Heart left ventricle (tissue), 16 donors: ENCODE measurements around the gene C5AR1. TPM values are rescaled to one million over a fixed set of nuclear protein-coding genes. Genes with fewer than 3 reads are reported as not detected.

Experiments
- ATAC-seq, 4 donors: fragments of 200-7000 bp; cut with Tn5 transposase; one replicate each; pipeline ENCODE4 v1.9.1; 2020 to 2022; ENCODE audit warnings: moderate library complexity in 4 of 4, mild to moderate bottlenecking in 3 of 4, moderate number of reproducible peaks in 1 of 4
- DNase-seq, 5 donors: peaks; one replicate each; pipeline ENCODE4 v3.0.0-alpha.2; 2020
- H3K27ac ChIP-seq, 12 donors: fragments of 200-600 bp; sonication (generic) in 4 of 12; one replicate each; pipeline versions ENCODE4 v1.5.0 to v1.8.0; 2016 to 2022; ENCODE audit warnings: mild to moderate bottlenecking in 2 of 12
- H3K27me3 ChIP-seq, 9 donors: fragments of 200-600 bp; sonication (generic) in 2 of 9; one replicate each; pipeline versions ENCODE4 v1.5.1 to v1.8.0; 2016 to 2022; ENCODE audit warnings: mild to moderate bottlenecking in 3 of 9
- H3K36me3 ChIP-seq, 9 donors: fragments of 200-600 bp; sonication (generic) in 2 of 9; one replicate each; pipeline versions ENCODE4 v1.5.0 to v1.8.0; 2018 to 2022; ENCODE audit warnings: mild to moderate bottlenecking in 2 of 9
- H3K4me1 ChIP-seq, 12 donors: fragments of 200-600 bp; sonication (generic) in 4 of 12; one replicate each; pipeline versions ENCODE4 v1.5.0 to v1.8.0; 2016 to 2022; ENCODE audit warnings: mild to moderate bottlenecking in 3 of 12
- H3K4me3 ChIP-seq, 12 donors: fragments of 200-600 bp; sonication (generic) in 4 of 12; one replicate each; pipeline versions ENCODE4 v1.5.0 to v1.8.0; 2017 to 2022; ENCODE audit warnings: mild to moderate bottlenecking in 9 of 12, moderate library complexity in 4 of 12
- H3K9me3 ChIP-seq, 12 donors: fragments of 200-600 bp; sonication (generic) in 4 of 12; one replicate each; pipeline versions ENCODE4 v1.5.0 to v1.8.0; 2016 to 2022; ENCODE audit warnings: mild to moderate bottlenecking in 1 of 12
- CTCF ChIP-seq, 12 donors: fragments of 200-600 bp; sonication (generic) in 4 of 12; IDR thresholded peaks; one replicate each; pipeline versions ENCODE4 v1.5.0 to v1.8.0; 2018 to 2022; ENCODE audit warnings: antibody characterized with exemption in 12 of 12, mild to moderate bottlenecking in 5 of 12
- POLR2A ChIP-seq, 2 donors: fragments of 450-650 bp; IDR thresholded peaks; one replicate each; pipeline ENCODE4 v1.6.1; 2017; ENCODE audit warnings: antibody characterized with exemption in 2 of 2, mild to moderate bottlenecking in 2 of 2, moderate library complexity in 2 of 2
- whole genome bisulfite sequencing, 4 donors: extraction: QIAGEN DNeasy Blood & Tissue Kit in 2 of 4; methylation state at CpG; one replicate each; pipeline versions ENCODE4 v1.1.5 to v1.1.7; 2013 to 2018; 5-methylcytosine and 5-hydroxymethylcytosine counted together
- intact Hi-C, 10 donors: fragments of 100-400 bp; cut with DNase I; formaldehyde crosslinking; loops; one replicate each; pipeline versions ENCODE4 v1.11.1 to v1.14.2; 2022
- polyA plus RNA-seq, 2 donors: library from polyadenylated mRNA; stranded (reverse); fragments of 200-250 nt; gene quantifications; one replicate each; pipeline ENCODE4 v1.2.3, GENCODE V29; 2013
- total RNA-seq, 9 donors: library from RNA; depleted of rRNA in 2 of 9; stranded (reverse); fragments of >200 nt in 2 of 9; fragmentation: NEBNext Ultra II Directional in 3 of 9; extraction: Animal tissue kit (Norgen Biotek cat#: 25700) in 3 of 9; gene quantifications; one replicate each; pipeline versions ENCODE4 v1.1.0 to v1.2.4, GENCODE V29; 2016 to 2023
- donor health status: ischemic (EF 13 %, LVEDD 7.1; RV severe dilation, severe dysfunction).
- donor health status: healthy with polysubstance abuse.
- donor health status: DM: no; HTN: yes; CAD: no.
- donor health status: DM: no; HTN: no; CAD: no.
- donor health status: ischemic (EF 25% LVEDD 6.9; RV normal size, moderate dysfunction).
- donor health status: ischemic (EF 25% LVEDD 5.7; RV mildly dilated, moderate dysfunction).
- donor health status: healthy.
- donor health status: DM: yes; HTN: yes; CAD: no.
- donor health status: ischemic (EF 35%, LVEDD 5.7; RV mildly dilated, moderate dysfunction).
- donor health status: nonischemic (EF 11% LVEDD 7.7; RV severe dilation, severe dysfunction).
- donor health status: DM: yes; HTN: yes; CAD: no.
- donor health status: PGD.
- donor health status: ischemic (EF 29% LVEDD 5.4; RV normal size, mild dysfunction).
- donor health status: nonischemic (EF 23%, LVEDD 6.1; RV moderate dilation, normal function).

C5AR1 gene
- total and polyA plus RNA-seq, 11 donors, result 0.80 to 37.9 (median 5.6) TPM

GRCh38 chr19:47310323-47310722 lies 662 bp downstream of the C5AR1 start:
- H3K27me3 ChIP-seq, result peaks cover 0 to 4% (median 0%) of the 10 kb centered on the region in 9 donors
- intact Hi-C loops, result no loop called here
- DNase-seq, result no peak
- H3K4me3 ChIP-seq, result peak overlapping the region in 8 of 12 donors; percentile 24 to 64 (median 33)
- no peak for ATAC-seq
- WGBS, 4 donors, result 86 to 93% (median 90%) methylated on average over 2 of the region's 2 CpGs
- peaks cover 0 to 6% (median 0%) of the 10 kb centered on the region in 9 donors for H3K36me3 ChIP-seq
- H3K9me3 ChIP-seq, result peaks cover 0 to 3% (median 0%) of the 10 kb centered on the region in 12 donors
- no peak for TF ChIP-seq CTCF (IDR thresholded peaks at IDR 0.05)
- no peak for TF ChIP-seq POLR2A (IDR thresholded peaks at IDR 0.05)
- H3K27ac ChIP-seq, result peak overlapping the region in 6 of 12 donors; percentile 11 to 92 (median 51)
- peaks cover 0 to 42% (median 0%) of the 10 kb centered on the region in 12 donors for H3K4me1 ChIP-seq

GRCh38 chr19:47310819-47311218 lies 1.2 kb downstream of the C5AR1 start:
- ATAC-seq (peak in 3 of 4 donors; percentile 27 to 56 (median 31)), DNase-seq (peak; percentile 31 to 76 (median 56))
- Histone ChIP-seq H3K27ac (peak overlapping the region in 5 of 12 donors; percentile 11 to 92 (median 52)), H3K4me3 (peak overlapping the region in 7 of 12 donors; percentile 24 to 64 (median 34)), H3K27me3 (peaks cover 0 to 4% (median 0%) of the 10 kb centered on the region in 9 donors), H3K9me3 (peaks cover 0 to 5% (median 0%) of the 10 kb centered on the region in 12 donors), H3K36me3 (peaks cover 0 to 6% (median 0%) of the 10 kb centered on the region in 9 donors), H3K4me1 (peaks cover 0 to 44% (median 0%) of the 10 kb centered on the region in 12 donors)
- TF ChIP-seq CTCF (IDR thresholded peaks at IDR 0.05), result no peak
- no peak for TF ChIP-seq POLR2A (IDR thresholded peaks at IDR 0.05)
- 15 to 21% (median 16%) methylated on average over 5 of the region's 5 CpGs for WGBS, 4 donors
- intact Hi-C loops, result no loop called here

DNA sequence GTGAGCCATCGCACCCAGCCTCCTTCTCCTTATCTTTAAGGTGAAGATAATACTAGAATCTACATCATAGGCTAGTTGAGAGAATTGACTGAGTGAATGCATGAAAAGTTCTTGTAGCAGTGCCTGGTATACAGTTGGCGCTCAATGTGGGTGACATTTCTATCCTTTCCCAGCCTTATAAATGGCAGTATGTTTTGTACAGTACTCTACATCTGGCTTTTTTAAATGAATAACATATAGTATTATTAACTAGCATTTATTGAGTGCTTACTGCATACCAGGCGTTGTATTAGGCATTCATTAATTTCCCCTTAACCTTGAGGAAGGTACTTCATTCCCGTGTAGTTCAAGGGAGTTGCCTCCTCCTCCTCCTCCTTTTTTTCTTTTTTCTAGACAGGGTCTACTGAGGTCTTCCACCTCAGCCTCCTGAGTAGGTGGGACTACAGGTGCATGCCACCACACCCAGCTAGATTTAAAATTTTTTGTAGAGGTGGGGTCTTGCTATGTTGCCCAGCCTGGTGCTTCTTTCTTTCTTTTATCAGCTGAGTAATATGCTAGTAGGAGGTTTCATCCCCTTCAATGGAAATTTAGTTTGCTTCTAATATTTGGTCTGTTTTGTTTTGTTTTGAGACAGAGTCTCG lies 2.8 kb downstream of the C5AR1 start:
- no peak for TF ChIP-seq POLR2A (IDR thresholded peaks at IDR 0.05)
- Histone ChIP-seq H3K9me3 (peaks cover 0 to 5% (median 0%) of the 10 kb centered on the region in 12 donors), H3K27ac (peak overlapping the region in 1 of 12 donors; percentile 92), H3K4me3 (peak overlapping the region in 1 of 12 donors; percentile 64), H3K36me3 (peaks cover 0 to 12% (median 0%) of the 10 kb centered on the region in 9 donors), H3K4me1 (peaks cover 0 to 54% (median 0%) of the 10 kb centered on the region in 12 donors), H3K27me3 (peaks cover 0 to 4% (median 0%) of the 10 kb centered on the region in 9 donors)
- DNase-seq, result no peak
- no peak for ATAC-seq
- 85 to 90% (median 87%) methylated on average over 5 of the region's 5 CpGs for WGBS, 4 donors
- intact Hi-C loops, result no loop called here

GRCh38 chr19:47313754-47314295 lies 4.2 kb downstream of the C5AR1 start:
- Histone ChIP-seq H3K4me1 (peaks cover 0 to 54% (median 0%) of the 10 kb centered on the region in 12 donors), H3K27me3 (peaks cover 0 to 4% (median 0%) of the 10 kb centered on the region in 9 donors), H3K9me3 (peaks cover 0 to 5% (median 0%) of the 10 kb centered on the region in 12 donors), H3K36me3 (peaks cover 0 to 12% (median 0%) of the 10 kb centered on the region in 9 donors), H3K27ac (peak overlapping the region in 2 of 12 donors; percentile 56 to 92), H3K4me3 (peak overlapping the region in 1 of 12 donors; percentile 64)
- intact Hi-C loops, result no loop called here
- DNase-seq, result no peak
- TF ChIP-seq CTCF (IDR thresholded peaks at IDR 0.05) (no peak), POLR2A (IDR thresholded peaks at IDR 0.05) (no peak)
- ATAC-seq, result no peak
- 78 to 82% (median 81%) methylated on average over 10 of the region's 10 CpGs for WGBS, 4 donors
